ENCODE results near the gene RNU11.

DNA sequence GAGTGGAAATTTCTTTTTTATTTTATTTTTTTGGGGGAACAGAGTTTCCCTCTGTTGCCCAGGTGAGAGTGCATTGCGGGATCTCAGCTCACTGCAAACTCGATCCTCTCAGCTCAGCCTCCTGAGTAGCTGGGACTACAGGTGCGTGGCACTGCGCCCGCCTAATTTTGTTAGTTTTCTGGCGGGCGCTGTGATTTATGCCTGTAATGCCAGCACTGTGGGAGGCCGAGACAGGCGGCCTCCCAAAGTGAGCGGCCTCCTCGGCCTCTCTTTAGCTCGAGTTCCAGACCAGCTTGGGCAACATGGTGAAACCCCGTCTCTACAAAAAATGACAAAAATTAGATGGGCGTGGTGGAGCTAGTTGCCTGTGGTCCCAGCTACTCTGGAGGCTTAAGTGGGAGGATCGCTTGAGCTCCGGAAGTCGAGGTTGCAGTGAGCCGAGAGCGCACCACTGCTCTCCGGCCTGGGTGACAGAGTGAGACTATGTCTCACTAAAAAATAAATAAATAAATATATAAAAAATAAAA, 22.9 kb downstream of the RNU11 start:
- TF ChIP-seq, protein P1, sequence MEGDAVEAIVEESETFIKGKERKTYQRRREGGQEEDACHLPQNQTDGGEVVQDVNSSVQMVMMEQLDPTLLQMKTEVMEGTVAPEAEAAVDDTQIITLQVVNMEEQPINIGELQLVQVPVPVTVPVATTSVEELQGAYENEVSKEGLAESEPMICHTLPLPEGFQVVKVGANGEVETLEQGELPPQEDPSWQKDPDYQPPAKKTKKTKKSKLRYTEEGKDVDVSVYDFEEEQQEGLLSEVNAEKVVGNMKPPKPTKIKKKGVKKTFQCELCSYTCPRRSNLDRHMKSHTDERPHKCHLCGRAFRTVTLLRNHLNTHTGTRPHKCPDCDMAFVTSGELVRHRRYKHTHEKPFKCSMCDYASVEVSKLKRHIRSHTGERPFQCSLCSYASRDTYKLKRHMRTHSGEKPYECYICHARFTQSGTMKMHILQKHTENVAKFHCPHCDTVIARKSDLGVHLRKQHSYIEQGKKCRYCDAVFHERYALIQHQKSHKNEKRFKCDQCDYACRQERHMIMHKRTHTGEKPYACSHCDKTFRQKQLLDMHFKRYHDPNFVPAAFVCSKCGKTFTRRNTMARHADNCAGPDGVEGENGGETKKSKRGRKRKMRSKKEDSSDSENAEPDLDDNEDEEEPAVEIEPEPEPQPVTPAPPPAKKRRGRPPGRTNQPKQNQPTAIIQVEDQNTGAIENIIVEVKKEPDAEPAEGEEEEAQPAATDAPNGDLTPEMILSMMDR (optimal IDR thresholded peaks at IDR 0.05 in 1 of 3, IDR thresholded peaks at IDR 0.05 in 1 of 3, conservative IDR thresholded peaks at IDR 0.05 in 1 of 3; ENCODE audit: extremely low read depth in 1 of 3, insufficient read depth in 2 of 3, low read length in 3 of 3): no peak
- no peak for TF ChIP-seq EZH2 (IDR thresholded peaks at IDR 0.05; ENCODE audit: low read length)
